Glomerular visceral epithelial cell (primary cell): ENCODE measurements around the gene FBXO30.

Source experiments
- DNase-seq: peaks from one replicate; pipeline ENCODE4 v3.0.0-alpha.2; 2016; ENCODE audit errors: extremely low spot score

The FBXO30 gene

DNA sequence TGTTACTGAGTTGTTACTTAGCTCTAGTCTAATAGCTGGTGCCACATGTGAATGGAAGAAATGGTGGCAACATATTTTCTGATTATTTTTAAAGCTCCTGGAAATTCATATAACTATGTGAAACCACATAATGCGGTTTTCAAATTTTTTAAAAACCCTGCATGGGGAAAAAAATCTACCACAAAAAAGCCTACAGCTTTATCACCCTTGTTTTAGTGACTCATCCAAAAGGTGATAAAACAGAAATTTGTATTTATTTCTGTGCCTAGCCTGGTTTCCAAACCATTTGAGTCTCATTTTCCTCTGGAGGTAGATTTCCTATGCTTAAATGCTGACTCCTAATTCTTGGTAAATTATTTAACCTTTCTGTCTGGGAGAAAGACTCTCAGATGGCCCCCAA lies 5.4 kb upstream of the FBXO30 start:
- DNase-seq = no peak

- no peak for DNase-seq
These were observed 4.2 kb upstream of the FBXO30 start for GRCh38 chr6:145818796-145819195.

GRCh38 chr6:145816392-145816791 lies 1.8 kb upstream of the FBXO30 start:
- no peak for DNase-seq

GRCh38 chr6:145815309-145816274 lies 997 bp upstream of the FBXO30 start:
- peak; percentile 24 for DNase-seq

GRCh38 chr6:145814035-145814500 lies 527 bp downstream of the FBXO30 start:
- peak; percentile 43 for DNase-seq

GRCh38 chr6:145813285-145814034 lies 1.1 kb downstream of the FBXO30 start:
- DNase-seq = peak; percentile 42

- no peak for DNase-seq
These were observed 2.9 kb downstream of the FBXO30 start for GRCh38 chr6:145811741-145812140.

- DNase-seq = no peak
These were observed 4.8 kb downstream of the FBXO30 start for GRCh38 chr6:145809785-145810184.

DNA sequence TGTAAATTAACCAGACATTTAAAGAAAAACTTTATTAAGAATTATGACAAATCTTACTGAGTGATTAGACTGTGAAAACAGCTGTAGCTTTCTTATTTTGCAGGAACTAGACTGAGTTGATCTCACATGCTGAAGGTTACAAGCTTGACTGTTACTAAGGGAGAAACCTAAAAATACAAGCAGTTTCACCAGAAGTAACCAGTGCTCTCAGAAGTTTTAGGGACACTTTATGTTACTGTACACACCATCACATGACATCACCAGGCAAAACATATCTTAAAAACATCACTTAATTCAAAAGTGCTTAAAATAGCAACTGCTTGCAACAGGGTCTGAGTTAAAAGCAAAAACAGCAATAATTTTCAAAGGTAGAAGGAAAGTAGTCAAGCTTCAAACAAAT lies 5.4 kb downstream of the FBXO30 start:
- DNase-seq = no peak

DNA sequence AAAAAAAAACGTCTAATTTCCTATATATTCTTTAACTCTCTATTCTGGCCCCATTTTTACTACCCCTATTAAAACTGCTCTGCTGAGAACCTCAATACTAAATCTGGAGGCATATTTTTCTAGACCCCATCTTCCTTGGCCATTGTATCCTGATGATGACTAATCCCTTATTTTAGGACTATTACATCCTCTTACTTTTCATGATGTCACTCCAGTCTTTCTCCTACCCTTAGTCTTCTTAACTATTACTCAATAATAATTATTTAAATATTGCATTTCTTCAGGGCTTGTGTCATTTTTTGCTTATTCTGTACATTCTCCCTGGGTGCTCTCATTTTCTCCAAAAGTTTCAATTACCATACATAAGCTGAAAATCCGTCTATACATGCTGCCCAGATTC lies 6.4 kb downstream of the FBXO30 start:
- no peak for DNase-seq

DNA sequence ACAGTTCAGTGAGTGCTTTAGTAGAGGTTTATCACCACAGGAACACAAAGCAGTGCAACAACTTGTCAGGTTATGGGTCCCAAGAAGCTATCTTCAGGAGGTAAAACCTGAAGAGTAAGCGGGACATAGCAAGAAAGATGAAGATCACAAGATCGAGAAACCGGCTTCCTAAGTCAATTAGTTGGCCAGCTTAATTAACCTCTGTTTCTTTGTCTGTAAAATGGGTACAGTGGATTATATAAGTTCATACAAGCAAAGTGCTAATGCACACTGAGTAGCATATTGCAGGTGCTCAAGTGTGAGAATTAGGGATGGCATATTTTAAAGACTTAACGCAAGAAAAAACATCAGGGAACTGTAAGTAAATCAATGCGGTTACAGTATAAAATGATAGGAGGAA lies 12.5 kb downstream of the FBXO30 start:
- no peak for DNase-seq

DNA sequence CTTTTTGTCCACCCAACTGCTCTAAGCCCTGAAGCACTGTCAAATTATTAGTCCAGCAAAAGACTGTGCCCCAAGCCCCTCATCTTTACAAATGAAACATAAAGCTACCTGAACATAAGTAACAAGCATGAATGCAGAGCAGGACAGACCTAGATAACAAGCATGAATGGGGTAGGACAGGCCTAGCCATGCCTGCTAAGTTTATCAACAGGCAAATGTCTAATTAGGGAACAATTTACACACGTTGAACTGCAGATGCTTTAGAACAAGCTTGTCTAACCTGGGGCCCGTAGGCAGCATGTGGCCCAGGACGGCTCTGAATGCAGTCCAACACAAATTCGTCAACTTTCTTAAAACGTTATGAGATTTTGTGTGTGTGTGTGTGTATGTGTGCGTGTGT lies 13.6 kb downstream of the FBXO30 start:
- DNase-seq = no peak

- no peak for DNase-seq
These were observed 16.1 kb downstream of the FBXO30 start for GRCh38 chr6:145798530-145798929.

- DNase-seq = no peak
These were observed 25.2 kb downstream of the FBXO30 start for GRCh38 chr6:145789443-145789842.

- no peak for DNase-seq
These were observed 26.9 kb downstream of the FBXO30 start for GRCh38 chr6:145787688-145788087.

DNA sequence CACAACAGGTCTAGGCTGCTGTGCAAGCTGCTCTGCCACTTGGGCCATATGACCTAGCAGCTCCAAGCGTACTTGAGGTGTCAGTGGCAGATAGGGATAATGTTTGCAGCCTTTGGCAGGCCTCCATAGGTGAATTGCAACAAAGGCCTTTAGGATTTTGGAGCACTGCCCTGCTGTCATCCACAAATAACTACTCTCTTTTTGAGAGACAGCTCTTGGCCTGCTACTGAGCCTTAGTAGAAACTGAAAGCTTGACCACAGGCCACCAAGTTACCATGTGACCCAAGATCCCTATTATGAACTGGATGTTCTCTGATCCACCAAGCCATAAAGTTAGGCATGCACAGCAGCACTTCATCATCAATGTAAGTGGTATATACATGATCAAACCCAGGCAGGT lies 29.9 kb downstream of the FBXO30 start:
- DNase-seq = no peak

DNA sequence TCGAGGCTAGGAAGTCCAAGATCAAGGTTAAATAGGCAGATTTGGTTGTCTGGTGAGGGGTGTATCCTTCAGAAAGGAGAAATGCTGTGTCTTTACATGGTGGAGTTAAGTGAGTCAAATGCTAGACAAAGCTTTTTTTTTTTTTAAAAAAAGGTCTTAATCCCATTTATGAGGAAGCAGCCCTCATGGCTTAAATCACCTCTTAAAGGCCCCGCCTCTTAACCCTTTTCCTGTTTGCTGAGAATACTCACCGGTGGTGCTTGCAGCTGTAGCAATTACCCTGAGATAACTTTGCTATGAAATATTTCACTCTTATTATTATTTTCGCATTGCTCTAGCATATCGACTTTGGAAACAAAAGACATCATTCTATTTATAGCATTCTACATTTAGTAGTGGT lies 30.8 kb downstream of the FBXO30 start:
- no peak for DNase-seq

GRCh38 chr6:145772846-145773245 lies 41.7 kb downstream of the FBXO30 start:
- no peak for DNase-seq

DNA sequence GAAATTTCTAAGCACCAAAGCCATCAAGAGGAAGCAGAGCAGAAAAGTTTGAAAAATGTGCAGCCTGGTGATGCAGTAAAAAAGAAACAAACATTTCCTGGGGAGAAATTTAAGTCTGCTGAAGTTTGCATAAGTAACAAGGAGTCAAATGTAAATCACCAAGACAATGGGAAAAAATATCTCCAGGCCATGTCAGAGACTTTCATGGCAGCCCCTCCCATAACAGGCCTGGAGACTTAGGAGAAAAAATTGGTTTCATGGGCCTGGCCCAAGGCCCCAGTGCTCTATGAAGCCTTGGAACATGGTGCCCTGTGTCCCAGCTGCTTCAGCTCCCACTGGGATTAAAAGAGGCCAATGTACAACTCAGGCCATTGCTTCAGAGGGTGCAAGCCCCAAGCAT lies 49.1 kb downstream of the FBXO30 start:
- no peak for DNase-seq

- DNase-seq = no peak
These were observed 50.9 kb downstream of the FBXO30 start for GRCh38 chr6:145763742-145764141.

GRCh38 chr6:145761584-145761983 lies 53.0 kb downstream of the FBXO30 start:
- DNase-seq = no peak

DNA sequence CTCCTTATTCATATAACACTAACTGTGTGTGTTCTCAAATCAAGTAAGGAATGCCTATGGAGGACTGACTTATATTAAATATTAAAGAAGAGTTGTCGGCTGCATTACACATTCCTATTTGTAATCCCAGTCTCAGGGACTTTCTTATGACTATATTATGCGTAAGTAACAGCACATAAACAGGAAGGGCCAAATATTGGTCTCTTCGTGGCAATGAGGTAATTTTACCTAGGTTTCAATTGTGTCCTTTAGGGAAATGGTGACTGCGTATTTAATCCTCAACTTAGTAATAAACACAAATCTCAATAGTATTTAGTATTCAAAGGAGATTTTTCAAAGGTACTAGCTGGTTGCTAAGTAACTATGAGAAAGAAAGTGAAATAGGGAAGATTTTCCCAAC lies 56.5 kb downstream of the FBXO30 start:
- DNase-seq = no peak

GRCh38 chr6:145756170-145756662 lies 58.4 kb downstream of the FBXO30 start:
- DNase-seq = peak; percentile 82
